PFSK-1 (cell line): ENCODE results near the gene DGAT2. TPM values are rescaled to one million over a fixed set of nuclear protein-coding genes. Genes with fewer than 3 reads are reported as not detected.
A peak's percentile ranks its signal among the peaks of the same experiment; 100 is the strongest.

Experiments used
- FOXP2 ChIP-seq: optimal IDR thresholded peaks from 2 replicates; pipeline ENCODE3; 2011; ENCODE audit warnings: borderline replicate concordance, control low read depth, inconsistent platforms; ENCODE audit not compliant: insufficient read depth; ENCODE audit errors: extremely low read length, extremely low read depth
- POLR2AphosphoS5 ChIP-seq: IDR thresholded peaks from 2 replicates; pipeline ENCODE4 v1.6.1; 2012; ENCODE audit warnings: low read depth, mild to moderate bottlenecking, control low read depth, low read length, moderate library complexity
- REST ChIP-seq, 2 experiments: IDR thresholded peaks; 2 replicates each; pipeline versions ENCODE4 v1.6.1 to v1.8.0; 2011 to 2012; ENCODE audit warnings: low read depth in 2 of 2, low read length in 2 of 2, control low read depth in 1 of 2, inconsistent platforms in 1 of 2, mild to moderate bottlenecking in 1 of 2, moderate library complexity in 1 of 2; ENCODE audit not compliant: insufficient read depth in 1 of 2
- SIN3A ChIP-seq: IDR thresholded peaks from 2 replicates; pipeline ENCODE4 v1.6.1; 2012; ENCODE audit warnings: mild to moderate bottlenecking, low read length, moderate library complexity, borderline replicate concordance; ENCODE audit not compliant: insufficient read depth
- TAF1 ChIP-seq: IDR thresholded peaks from 2 replicates; pipeline ENCODE4 v1.6.1; 2012; ENCODE audit warnings: low read length, control low read depth, borderline replicate concordance; ENCODE audit not compliant: insufficient read depth
- polyA plus RNA-seq: library from polyadenylated mRNA; unstranded; fragments of >200 nt; gene quantifications from one replicate; pipeline ENCODE4 v1.2.1, GENCODE V29; 2012; ENCODE audit warnings: low read depth, missing spikeins; ENCODE audit not compliant: insufficient read length

Gene DGAT2
- polyA plus RNA-seq = 1.7 TPM

- TF ChIP-seq TAF1 (no peak), SIN3A (no peak), REST (IDR thresholded peaks at IDR 0.05; ENCODE audit: insufficient read depth in 1 of 2, low read depth in 2 of 2, low read length in 2 of 2) (no peak), FOXP2 (peak; percentile 27)
These were observed at the start of gene DGAT2 for GRCh38 chr11:75768112-75768908. Gene DGAT2, plus strand, starts transcription at chr11:75768778. Its CDS starts 214 bp downstream, at chr11:75768992.

GRCh38 chr11:75719340-75720239, 49.0 kb upstream of the DGAT2 start:
- TF ChIP-seq TAF1 (no peak), POLR2AphosphoS5 (no peak), FOXP2 (no peak), SIN3A (no peak), REST (IDR thresholded peaks at IDR 0.05; ENCODE audit: insufficient read depth in 1 of 2, low read depth in 2 of 2, low read length in 2 of 2) (no peak)

GRCh38 chr11:75720639-75721038, 47.9 kb upstream of the DGAT2 start:
- TF ChIP-seq TAF1 (no peak), FOXP2 (no peak), REST (IDR thresholded peaks at IDR 0.05; ENCODE audit: insufficient read depth in 1 of 2, low read depth in 2 of 2, low read length in 2 of 2) (no peak), SIN3A (no peak), POLR2AphosphoS5 (no peak)

- TF ChIP-seq TAF1 (no peak), FOXP2 (no peak), REST (IDR thresholded peaks at IDR 0.05; ENCODE audit: insufficient read depth in 1 of 2, low read depth in 2 of 2, low read length in 2 of 2) (no peak), SIN3A (no peak), POLR2AphosphoS5 (no peak)
These were observed 46.5 kb upstream of the DGAT2 start for GRCh38 chr11:75721852-75722668.
